Daoy (cell line): ENCODE measurements around the gene CYGB. TPM values are rescaled to one million over a fixed set of nuclear protein-coding genes. Genes with fewer than 3 reads are reported as not detected.
A peak's percentile ranks its signal among the peaks of the same experiment; 100 is the strongest.

Experiments used
- DNase-seq: peaks from one replicate; pipeline ENCODE4 v3.0.0-alpha.2; 2015; ENCODE audit warnings: low read depth
- total RNA-seq: library from RNA; depleted of rRNA; stranded (reverse); fragments of >200 nt; shearing (Covaris generic); gene quantifications from 2 replicates; pipeline ENCODE4 v1.2.3, GENCODE V29; 2014

The CYGB gene
- total RNA-seq, 1 experiment from 2014 or later: 8.3 TPM

DNA sequence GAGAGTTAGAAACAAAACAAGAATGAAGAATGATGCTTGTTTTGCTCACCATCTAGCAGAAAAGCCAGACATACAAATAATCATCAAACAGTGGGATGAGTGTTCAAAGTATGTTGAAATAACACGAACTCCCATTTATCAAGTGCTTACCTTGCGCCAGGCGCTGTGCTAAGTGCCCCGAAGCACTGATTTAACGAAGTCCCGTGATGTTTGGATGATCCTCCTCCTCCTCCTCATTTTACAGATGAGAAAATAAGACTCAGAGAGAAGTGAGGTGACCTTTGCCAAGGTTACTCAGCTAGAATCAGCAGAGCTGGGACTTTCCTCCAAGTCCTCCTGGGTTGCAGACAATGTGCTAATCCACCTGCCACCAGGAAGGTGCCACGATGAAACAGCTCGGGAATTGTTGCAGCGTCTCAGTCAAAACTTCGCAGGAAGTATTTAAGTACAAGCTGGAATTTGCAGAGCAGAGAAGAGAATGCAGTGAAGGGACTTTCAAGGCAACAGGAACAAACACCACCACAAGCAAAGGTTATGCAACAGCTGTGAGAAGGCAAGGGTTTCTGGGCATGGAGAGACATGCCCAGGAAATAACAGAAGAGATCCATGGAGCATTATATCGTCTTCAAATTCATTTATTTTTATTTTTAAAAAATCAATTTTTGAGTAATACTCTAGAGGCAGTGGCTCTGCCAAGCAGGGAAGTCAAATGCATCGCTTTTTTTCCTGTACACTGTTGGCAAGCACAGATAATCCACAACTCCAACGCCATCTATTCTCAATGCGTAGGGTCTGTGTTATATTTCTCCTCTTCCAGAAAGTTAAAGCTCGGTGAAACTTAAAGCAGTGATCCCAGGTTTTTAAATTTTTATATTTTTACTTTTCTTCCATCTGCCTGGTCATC lies 13.5 kb upstream of the CYGB start:
- no peak for DNase-seq

DNA sequence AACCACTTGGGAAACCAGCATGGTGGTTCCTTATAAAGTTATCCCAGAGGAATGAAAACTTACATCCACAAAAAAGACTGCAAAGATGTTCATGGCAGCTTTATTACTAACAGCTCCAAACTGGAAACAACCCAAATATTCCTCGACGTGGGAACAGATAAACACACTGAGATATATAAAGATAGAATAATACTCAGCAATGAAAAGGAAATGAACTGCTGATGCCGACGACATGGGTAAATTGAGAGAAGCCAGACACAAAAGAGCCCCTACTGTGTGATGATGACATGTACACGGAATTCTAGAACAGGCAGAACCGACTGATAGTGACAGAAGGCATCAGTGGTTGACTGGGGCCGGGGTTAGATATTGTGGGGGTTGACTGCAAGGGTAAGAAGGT lies 12.0 kb upstream of the CYGB start:
- no peak for DNase-seq

DNA sequence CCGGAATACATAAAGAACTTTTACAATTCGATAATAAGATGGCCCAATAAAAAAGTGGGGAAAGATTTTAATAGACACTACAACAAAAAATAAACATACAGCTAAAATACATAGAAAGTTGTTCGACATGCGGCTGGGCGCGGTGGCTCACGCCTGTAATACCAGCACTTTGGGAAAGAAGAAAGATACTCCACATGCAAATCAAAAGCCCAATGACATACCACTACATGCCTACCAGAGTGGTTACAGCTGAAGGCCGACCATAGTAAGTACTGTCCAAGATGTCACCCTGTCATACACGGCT lies 11.7 kb upstream of the CYGB start:
- DNase-seq: no peak

DNA sequence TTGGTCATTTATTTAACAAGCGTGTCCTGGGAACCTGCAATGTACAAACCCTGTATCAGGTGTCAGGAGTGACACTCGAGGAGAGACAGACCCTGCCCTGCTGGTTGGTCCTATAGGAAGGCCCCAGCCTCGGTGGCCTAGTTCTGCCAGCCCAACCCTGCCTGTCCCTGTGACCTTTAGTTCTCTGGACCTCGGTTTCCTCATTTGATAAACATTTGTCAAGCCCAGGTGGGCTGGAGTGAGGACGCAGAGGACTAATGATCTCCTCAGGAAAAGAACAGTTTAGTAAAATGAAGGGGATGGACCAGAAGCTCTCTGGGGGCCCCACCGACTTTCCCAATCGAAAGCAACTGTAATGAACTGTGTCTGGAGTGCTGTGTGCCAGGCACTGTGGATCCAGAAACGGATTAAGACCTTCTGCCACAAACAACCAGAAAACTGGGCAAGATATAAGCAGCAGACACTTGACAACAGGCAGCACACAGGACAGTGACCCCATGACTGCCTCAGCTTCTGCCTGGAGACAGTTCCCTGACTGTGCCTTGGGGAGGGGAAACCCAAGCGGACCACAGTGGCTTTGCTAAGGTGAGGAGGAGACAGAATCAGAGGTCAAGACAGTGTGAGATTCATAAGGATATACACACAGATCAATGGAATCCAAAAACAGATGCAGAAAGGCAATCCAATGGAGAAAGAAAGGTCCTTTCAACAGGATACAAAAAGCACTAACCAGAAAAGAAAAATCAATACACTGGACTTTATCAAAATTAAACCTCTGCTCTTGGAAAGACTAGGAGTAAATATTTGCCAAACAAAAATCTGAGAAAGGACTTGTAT lies 11.1 kb upstream of the CYGB start:
- DNase-seq: no peak

DNA sequence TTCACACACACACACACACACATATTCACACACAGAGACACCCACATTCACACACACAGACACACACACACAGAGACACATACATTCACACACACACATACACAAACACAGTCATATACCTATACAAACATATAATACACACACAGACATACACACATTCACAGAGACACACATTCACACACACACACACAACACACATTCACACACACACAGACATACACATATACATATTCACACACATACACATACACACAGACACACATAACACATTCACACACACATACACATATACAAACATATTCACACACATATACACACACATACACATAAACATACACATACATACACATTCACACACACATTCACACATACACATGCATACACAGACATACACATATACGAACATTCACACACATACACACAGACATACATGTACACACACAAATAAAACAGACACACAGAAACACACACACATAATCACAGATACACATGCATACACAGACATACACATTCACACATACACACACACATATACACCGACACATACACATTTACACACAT lies 10.2 kb upstream of the CYGB start:
- DNase-seq: no peak

DNA sequence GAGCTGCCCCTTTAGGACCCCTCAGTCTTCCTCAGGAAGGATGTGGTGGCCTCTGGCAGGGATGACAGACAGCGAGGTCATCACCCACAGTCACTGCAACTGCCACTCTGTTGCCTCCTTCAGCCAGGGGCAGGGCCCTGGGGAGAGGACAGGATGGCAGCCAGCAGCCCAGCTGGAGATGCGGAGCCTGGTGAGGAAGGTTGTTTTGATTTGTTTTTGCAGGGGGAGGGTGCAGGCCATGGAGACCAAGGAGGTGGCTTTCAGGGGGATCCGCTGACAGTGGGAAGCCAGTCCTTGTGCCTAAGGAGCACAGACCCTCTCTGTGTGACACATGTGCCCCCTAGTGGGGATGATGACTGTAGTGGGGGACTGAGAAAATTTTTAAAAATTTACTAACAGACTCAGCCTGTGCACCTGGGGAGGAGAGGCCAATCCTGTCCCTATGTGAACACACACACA lies 9.7 kb upstream of the CYGB start:
- DNase-seq: peak; percentile 87

DNA sequence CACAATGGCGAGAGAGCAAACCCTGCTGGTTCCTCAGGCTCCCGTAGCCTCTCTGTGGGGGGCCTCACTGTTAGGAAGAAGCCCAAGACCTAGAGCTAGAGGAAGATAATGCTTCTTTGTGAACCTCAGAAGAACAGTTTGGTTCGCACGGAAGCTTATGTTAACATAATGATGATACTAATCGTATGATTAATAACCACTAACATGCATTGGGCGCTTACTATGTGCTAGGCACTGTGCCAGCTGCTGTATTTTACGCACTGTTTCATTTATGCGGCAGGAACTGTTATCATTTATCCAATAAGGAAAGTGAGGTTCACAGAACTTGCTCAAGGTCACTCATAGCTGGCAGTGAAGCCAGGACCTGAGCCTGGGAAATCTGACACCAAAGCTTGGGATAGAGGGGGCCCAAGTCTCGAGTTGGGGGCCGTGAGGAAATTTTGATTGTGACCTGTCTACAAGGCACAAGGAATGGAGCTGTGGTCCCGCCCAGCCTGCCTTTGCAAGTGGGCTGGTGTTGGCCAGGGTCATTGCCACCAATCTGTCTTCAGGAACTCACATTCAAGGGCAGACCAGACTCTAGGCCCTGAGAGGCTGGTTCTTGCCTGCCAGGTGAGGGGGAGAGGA lies 9.2 kb upstream of the CYGB start:
- DNase-seq: peak; percentile 88

DNA sequence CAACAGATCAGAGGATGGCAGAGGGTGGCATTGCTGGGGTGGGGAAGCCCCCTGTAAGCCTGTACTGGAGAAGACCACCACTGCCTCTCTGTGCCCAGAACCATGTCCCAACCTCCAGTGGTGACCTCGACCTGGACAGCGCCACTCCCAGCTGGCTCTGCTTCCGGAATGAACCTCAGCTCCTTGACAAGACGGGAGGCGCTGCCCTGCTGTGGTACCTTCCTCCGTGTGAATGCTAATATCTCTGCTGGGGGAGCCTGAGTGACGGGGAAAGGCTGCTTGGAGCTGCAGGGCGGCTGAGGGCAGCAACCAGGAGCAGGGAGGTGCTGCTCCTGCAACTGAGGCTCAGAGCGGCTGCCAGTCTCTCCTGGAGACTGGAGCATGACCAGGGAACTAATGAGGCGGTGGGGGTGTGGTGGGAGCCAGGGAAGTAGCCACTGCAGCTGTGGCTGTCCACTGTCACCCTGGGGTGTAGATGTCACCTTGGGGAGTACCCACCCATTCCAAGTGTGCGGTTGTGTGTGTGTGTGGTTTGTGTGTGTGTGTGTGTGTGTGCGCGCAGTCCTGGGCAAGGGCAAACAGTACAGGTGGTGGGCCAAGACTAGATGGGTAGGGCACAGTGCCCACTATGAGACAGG lies 8.5 kb upstream of the CYGB start:
- DNase-seq: no peak

DNA sequence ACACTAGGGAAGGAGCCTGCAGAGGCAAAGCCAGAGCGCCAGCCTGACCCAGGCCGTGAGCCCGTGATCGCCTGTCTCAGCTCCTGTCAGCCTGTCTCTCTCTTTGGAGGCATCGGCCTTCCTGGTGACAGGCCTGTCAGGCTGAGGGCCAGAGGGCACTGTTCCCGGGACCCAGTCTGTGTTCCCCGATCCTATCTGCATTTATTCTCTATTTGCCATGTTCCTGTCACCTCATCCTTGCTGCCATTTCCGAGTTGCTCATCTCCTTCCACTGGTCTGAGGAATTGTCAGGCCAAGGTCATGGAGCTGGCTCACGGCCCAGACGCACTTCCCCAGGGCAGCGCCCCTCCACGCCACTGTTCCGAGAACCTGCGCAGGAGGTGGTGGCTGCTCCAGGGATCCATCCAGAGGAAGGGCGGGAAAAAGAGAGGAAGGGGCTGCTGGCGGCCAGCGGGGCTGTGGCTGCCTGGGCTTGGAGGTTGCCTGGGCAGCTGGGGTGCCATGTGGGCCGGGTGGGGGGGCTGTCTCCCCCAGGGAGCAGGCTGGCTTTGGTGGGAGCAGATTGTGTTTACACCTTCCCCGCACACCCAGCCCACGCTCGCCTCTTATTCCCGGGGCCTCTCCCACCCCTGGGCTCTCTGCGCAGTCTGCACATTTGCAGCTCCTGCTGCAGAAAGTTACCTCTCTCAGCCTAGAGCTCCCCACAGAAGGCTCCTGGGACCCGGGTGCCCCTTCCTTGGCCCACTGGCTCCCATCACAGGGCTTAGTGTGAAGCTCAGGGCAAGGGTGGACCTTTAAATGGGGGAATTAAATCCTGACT lies 7.2 kb upstream of the CYGB start:
- DNase-seq: no peak

DNA sequence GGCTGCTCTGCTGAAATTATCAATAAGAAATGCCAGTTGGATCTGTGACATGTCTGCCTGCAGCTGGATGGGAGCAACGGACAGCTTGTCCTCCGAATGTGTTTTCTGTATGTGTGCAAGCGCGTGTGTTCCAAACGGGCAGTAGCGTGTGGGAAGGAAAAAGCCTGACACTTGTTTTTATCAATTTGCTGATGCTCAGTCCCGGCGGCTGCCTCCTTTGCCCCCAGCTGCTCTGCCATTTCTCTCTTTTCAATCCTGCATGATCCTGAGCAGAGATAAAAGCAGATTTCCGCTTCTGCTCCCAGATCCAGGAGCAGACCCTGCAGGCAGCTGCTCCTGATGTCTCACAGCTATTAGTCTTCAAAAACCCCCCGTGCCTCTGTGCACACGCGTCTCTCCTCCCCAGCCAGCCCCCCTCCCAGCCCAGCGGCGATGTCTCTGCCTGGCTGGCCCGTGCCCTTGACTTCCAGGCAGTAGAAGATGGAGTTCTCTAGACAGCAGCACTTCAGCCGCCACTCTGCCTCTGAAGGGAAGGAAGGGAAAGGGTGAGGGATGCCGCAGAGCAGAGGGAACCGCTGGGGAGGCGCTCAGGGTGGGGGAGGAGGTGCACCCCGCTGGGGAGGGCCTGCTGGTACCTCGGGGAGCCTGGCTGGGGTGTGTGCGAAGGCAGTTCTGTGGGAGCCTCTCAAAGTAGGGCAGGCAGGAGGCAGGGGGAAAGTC lies 6.5 kb upstream of the CYGB start:
- DNase-seq: no peak

DNA sequence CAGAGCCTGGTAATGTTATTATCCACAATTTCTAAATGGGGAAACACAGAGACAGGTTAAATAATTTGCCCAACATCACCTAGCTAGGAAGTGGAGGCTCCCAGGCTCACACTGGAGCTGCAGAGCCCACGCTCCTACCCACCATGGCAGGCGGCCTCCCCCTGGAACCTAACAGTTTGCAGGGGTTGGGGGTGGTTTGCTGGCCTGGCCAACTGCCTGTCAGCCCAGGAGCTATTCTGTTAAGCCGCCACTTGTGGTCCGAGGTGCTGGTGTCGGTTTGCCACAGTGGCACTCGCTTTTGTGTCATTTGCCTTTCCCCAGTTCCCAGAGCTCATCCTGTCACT lies 5.9 kb upstream of the CYGB start:
- DNase-seq: no peak

DNA sequence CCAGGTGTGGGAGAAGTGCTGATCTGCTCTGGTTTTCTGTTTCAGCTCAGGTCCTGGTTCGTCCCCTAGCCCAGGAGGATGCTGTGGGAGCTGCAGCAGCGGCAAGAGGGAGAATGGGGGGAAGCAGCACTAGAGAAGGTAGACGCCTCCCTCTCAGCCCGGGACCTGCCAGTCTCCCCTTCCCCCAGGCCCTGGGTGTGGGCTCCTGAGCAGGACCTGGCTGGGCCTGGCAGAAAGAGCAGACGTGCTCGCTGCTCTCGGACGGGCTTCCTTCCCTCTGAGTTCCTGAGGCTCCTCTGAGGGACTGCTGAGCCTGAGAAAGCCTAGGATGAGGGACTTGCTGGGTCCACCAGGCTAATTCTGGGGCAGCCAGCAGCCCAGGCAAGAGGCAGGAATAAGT lies 5.5 kb upstream of the CYGB start:
- DNase-seq: no peak

DNA sequence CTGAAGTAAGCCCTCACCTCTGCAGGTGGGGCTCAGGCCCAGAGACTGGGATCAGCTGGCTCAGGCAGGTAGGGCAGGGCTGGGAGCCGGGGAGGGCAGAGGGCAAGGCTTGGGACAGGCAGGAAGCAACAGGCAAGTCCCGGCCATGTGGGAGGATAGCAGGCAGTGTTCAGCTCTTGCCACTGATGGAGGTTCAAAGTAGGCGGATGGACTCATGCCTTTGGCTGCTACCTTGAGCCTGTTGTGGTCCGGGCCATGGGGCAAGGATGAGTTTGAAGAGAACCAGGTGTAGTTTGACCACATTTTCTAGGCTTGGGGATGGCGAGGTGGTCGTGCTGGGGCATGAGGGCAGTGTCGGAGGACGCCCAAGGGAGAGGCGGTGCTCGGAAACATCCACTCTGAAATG lies 5.1 kb upstream of the CYGB start:
- no peak for DNase-seq

DNA sequence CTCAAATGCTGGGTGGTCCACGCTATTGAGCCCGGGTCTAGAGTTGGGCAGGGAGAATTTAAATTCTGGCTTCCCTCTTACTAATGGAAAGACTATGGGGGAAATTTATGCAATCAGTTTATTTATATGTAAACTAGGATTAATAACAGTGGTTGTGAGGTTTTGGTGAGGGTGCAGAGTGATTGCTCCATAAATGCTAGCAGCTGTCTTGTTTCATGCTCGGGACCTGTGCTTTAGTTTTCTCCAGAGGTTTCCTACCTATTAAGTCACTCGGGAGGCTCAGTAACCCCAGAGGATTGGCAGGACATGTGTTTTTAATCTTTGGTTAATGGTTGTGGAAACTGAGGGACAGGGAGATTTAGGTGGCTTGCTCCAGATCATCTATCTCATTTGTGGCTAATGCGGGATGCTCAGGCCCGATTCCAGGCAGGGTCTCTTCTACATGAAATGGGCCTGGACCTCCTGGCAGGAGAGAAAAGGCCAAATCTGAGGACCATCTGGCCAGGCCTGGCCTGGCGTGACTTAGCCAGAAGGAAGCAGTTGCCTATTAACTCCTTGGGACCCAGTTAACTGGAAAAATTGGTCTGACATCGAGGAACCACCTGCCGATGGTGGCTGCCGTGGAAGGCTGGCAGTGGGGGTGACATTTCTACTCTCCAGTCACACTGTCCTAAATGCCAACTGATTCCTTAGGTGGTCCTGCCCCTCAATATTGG lies 4.4 kb upstream of the CYGB start:
- DNase-seq: no peak

DNA sequence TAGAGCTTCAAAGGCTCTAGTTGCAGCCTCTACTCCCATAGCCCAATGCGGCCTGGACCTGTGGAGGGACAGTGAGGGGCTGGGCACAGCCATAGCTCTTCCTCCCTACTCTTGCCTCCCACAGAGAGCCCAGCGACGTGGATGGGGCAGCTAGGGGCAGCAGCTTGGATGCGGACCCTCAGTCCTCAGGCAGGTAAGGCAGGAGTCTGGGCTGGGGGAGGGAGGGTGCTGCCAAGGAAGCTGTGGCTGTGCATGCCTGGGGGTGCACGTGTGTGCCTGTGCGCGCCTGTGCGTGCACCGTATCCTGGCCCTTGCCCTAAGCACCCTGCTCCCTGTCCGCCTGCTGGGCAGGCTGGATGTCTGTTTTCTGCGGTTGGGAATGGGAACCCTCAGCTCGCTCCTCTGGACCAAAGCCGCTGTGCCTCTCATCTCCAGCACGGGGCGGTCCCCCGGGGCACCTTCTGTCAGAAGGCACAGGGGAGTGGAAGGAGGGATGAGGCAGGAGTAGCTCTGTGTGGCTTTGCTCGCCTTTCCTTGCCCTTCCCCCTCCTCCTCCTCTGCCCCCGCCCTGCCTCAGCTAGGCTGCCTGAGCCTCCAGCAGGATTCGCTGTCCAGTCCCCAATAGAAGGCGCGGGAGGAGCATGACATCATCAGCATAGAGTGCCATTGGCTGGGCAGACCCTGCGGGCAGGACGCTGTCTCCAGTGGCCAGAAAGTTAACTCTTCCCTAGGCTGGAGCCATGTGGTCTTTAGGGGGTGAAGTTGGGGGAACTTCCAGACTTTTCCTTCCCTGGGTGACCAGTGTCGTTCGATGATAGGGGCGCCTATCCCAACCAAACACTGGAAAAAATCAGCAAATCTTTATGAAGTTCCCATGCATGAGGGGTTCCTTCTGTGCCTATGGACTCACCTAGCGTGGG lies 3.1 kb upstream of the CYGB start:
- DNase-seq: peak; percentile 96

DNA sequence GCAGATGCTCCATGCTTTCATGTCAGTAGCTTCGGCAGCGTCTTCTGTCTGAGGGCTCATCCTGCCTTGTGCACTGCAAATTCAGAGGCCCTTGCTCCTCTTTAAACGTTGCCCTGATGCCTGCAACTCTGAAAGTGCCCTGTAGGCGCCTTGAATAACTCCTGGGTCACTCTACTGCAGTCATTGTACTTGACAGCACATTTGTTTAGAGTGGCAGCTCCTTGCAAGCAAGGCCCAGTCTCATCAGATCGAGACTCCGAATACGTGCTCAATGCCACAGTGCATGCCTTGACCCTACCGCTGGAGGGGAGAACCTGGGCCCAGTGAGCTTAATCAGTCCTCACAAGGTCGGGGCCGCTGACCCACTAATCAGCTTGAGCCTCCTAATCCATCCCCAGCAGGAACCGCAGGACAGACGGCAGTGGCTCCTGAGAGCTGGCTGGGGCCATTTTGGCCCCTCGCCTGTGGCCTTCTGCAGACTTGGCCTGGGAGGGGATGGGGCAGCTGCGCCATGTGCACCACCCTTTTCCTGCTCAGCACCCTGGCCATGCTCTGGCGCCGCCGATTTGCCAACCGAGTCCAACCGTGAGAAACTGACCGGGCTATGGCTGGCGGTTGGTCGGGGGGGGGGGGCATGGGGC lies 2.2 kb upstream of the CYGB start, which contains the start of gene PRCD:
Gene PRCD (plus strand): TSS at position 414 of the 641 bp plus-strand sequence. CDS start 98 bp downstream, at position 512.
- no peak for DNase-seq

DNA sequence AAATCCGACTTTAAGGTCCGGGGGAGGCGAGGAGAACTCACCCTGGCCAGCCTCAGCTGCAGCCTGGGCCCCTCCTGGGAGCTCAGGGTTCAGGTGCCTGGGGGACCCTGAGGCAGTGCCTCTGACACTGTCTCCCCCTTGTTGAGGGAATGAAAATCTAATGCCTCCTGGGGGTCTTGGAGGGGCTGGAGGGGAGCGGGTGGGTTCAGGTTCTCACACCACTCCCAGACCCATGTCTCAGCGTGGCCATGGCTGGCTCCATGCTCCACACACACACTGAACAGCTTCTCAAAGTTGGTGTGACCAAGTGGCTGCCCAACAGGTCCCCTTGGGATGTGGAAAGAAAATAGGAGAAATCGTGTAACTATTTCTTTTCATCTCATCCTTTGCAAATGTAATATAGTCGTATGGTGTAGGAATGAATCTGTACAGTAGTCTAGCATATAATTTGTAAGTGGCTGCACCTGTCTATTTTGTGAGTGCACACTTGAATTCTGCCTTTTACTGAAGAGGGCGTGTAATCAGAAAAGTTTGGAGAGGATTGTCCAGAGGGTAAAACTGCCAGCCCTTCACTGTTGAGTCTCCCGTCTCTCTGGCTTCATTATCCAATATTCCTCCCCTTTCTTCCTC lies 1.5 kb upstream of the CYGB start:
- no peak for DNase-seq
